ENCODE data around the gene EEPD1.
"Not testable (repeated sequence)": the region's sequence is repeated elsewhere in the genome, so short reads cannot be mapped to it uniquely, and the experiment has no call there.

Gene EEPD1

GRCh38 chr7:36314491-36314890 is 161.4 kb downstream of the EEPD1 start:
- no peak overlapping the region for H3K9ac ChIP-seq (ENCODE audit: low read depth, low read length)
- H3K4me3 ChIP-seq (ENCODE audit: low read length) = no peak overlapping the region
- no peaks in the 10 kb centered on the region for H3K27me3 ChIP-seq (ENCODE audit: insufficient read depth, low read length)
- H3K9me3 ChIP-seq (ENCODE audit: insufficient read depth, low read depth, low read length) = no peaks in the 10 kb centered on the region
- H3K4me1 ChIP-seq (ENCODE audit: insufficient read depth, low read length) = no peaks in the 10 kb centered on the region
- no peak overlapping the region for H3K27ac ChIP-seq (ENCODE audit: low read length)
- no peaks in the 10 kb centered on the region for H3K36me3 ChIP-seq (ENCODE audit: insufficient read depth, low read depth, low read length)

GRCh38 chr7:36315309-36315944 is 162.4 kb downstream of the EEPD1 start:
- no peak overlapping the region for H3K9ac ChIP-seq (ENCODE audit: low read depth, low read length)
- H3K36me3 ChIP-seq (ENCODE audit: insufficient read depth, low read depth, low read length) = no peaks in the 10 kb centered on the region
- H3K27ac ChIP-seq (ENCODE audit: low read length) = no peak overlapping the region
- no peaks in the 10 kb centered on the region for H3K9me3 ChIP-seq (ENCODE audit: insufficient read depth, low read depth, low read length)
- no peaks in the 10 kb centered on the region for H3K27me3 ChIP-seq (ENCODE audit: insufficient read depth, low read length)
- H3K4me1 ChIP-seq (ENCODE audit: insufficient read depth, low read length) = no peaks in the 10 kb centered on the region
- H3K4me3 ChIP-seq (ENCODE audit: low read length) = no peak overlapping the region

DNA sequence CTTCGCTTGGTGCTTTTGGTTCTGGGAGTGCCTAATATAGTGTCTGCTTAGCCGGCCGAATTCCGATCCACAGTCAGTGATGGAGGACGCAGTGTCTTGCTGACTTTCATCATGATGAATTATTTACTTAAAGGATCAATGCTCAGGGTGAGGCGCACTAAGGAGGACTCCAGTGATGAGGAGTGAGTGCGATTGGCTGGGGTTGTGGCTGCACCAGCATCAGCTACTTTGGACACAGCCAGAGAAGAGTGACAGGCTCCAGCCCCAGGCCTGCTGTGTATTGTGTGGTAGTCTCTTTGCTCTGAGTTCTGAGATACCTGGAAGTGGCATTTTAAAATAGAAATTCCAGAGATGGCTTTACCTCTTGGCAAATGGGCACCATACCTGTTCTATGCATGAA is 163.3 kb downstream of the EEPD1 start:
- no peaks in the 10 kb centered on the region for H3K27me3 ChIP-seq (ENCODE audit: insufficient read depth, low read length)
- H3K9me3 ChIP-seq (ENCODE audit: insufficient read depth, low read depth, low read length) = peaks cover 3% of the 10 kb centered on the region; the same call in 1 of the 2 replicates
- no peaks in the 10 kb centered on the region for H3K4me1 ChIP-seq (ENCODE audit: insufficient read depth, low read length)
- no peak overlapping the region for H3K4me3 ChIP-seq (ENCODE audit: low read length)
- no peak overlapping the region for H3K9ac ChIP-seq (ENCODE audit: low read depth, low read length)
- no peaks in the 10 kb centered on the region for H3K36me3 ChIP-seq (ENCODE audit: insufficient read depth, low read depth, low read length)
- H3K27ac ChIP-seq (ENCODE audit: low read length) = no peak overlapping the region

DNA sequence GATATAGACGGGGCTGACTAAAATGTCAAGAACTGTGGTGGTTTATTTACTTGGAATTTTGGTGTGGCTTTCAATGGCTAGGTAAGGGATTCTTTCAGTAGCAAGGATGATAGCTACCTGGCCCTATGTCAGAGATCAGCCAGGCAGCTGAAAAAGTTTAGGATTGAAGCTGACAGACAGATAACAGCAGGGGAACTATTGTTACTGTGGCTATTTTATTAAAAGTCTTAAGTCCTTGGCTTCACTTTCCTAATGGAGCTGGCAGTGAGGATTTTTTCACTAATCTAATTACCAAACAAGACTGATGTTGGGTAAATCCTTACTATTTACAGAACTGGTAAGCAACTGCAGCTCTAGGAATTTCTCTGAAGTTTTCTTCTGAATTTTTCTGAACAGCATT is 164.2 kb downstream of the EEPD1 start:
- no peak overlapping the region for H3K9ac ChIP-seq (ENCODE audit: low read depth, low read length)
- H3K27ac ChIP-seq (ENCODE audit: low read length) = no peak overlapping the region
- H3K27me3 ChIP-seq (ENCODE audit: insufficient read depth, low read length) = no peaks in the 10 kb centered on the region
- peaks cover 11% of the 10 kb centered on the region for H3K9me3 ChIP-seq (ENCODE audit: insufficient read depth, low read depth, low read length)
- H3K36me3 ChIP-seq (ENCODE audit: insufficient read depth, low read depth, low read length) = no peaks in the 10 kb centered on the region
- H3K4me1 ChIP-seq (ENCODE audit: insufficient read depth, low read length) = no peaks in the 10 kb centered on the region
- H3K4me3 ChIP-seq (ENCODE audit: low read length) = no peak overlapping the region

DNA sequence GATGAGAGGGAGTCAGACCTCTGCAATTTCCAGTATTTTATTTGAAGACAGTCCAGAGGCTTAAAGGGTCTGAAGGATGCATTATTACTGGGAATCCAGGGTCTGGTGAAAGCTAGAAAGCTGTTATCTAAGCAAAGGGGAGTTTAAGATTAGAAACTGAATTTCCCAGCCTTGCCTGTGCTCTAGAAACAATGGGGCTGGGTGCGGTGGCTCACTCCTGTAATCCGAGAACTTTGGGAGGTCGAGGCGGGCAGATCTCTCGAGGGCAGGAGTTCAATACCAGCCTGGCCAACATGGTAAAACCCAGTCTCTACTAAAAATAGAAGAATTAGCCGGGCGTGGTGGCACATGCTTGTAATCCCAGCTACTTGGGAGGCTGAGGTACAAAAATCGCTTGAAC is 165.1 kb downstream of the EEPD1 start:
- Histone ChIP-seq H3K27ac (ENCODE audit: low read length) (no peak overlapping the region), H3K4me1 (ENCODE audit: insufficient read depth, low read length) (no peaks in the 10 kb centered on the region), H3K9ac (ENCODE audit: low read depth, low read length) (no peak overlapping the region), H3K9me3 (ENCODE audit: insufficient read depth, low read depth, low read length) (peaks cover 11% of the 10 kb centered on the region), H3K4me3 (ENCODE audit: low read length) (no peak overlapping the region), H3K36me3 (ENCODE audit: insufficient read depth, low read depth, low read length) (no peaks in the 10 kb centered on the region), H3K27me3 (ENCODE audit: insufficient read depth, low read length) (no peaks in the 10 kb centered on the region)

- peaks cover 11% of the 10 kb centered on the region for H3K9me3 ChIP-seq (ENCODE audit: insufficient read depth, low read depth, low read length)
- H3K9ac ChIP-seq (ENCODE audit: low read depth, low read length); H3K4me3 ChIP-seq (ENCODE audit: low read length); H3K36me3 ChIP-seq (ENCODE audit: insufficient read depth, low read depth, low read length); H3K4me1 ChIP-seq (ENCODE audit: insufficient read depth, low read length); H3K27ac ChIP-seq (ENCODE audit: low read length); H3K27me3 ChIP-seq (ENCODE audit: insufficient read depth, low read length): not testable (repeated sequence)
Observed at GRCh38 chr7:36321284-36321683, 168.2 kb downstream of the EEPD1 start.

DNA sequence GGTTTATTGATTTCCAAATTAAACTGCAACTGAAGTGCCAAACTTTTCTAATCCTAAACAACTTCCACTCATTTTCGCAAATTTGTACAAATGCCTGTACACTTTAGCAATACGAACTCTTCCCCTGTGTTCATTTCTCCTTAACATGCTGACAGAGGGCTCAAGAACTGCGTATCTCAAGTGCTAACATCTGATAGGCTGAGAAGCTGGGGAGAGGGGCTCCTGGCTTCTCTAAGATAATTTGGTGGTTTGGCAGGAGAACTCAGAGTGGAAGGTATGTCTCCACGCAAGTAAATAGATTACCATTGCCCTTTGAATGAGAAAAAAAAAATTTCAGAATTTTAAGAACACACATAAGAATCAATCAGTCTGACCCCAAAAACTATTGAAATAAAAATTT is 183.3 kb downstream of the EEPD1 start:
- no peaks in the 10 kb centered on the region for H3K4me1 ChIP-seq (ENCODE audit: insufficient read depth, low read length)
- H3K9ac ChIP-seq (ENCODE audit: low read depth, low read length) = no peak overlapping the region
- no peak overlapping the region for H3K27ac ChIP-seq (ENCODE audit: low read length)
- no peaks in the 10 kb centered on the region for H3K36me3 ChIP-seq (ENCODE audit: insufficient read depth, low read depth, low read length)
- H3K9me3 ChIP-seq (ENCODE audit: insufficient read depth, low read depth, low read length) = no peaks in the 10 kb centered on the region; the same call in 1 of the 2 replicates
- no peaks in the 10 kb centered on the region for H3K27me3 ChIP-seq (ENCODE audit: insufficient read depth, low read length)
- H3K4me3 ChIP-seq (ENCODE audit: low read length) = no peak overlapping the region

DNA sequence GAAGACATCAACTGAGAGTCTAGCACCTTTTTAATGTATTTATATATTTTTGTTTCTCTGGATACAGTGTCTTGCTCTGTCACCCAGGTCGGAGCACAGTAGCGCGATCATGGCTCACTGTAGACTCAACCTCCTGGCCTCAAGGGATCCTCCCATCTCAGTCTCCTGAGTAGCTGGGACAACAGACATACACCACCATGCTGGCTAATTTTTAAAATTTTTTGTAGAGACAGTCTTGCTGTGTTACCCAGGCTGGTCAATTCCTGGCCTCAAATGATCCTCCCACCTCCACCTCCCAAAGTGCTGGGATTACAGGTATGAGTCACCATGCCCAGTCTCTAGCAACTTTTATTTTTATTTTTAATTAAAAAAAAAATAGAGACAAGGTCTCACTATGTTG is 185.2 kb downstream of the EEPD1 start:
- H3K9ac ChIP-seq (ENCODE audit: low read depth, low read length) = no peak overlapping the region
- no peaks in the 10 kb centered on the region for H3K4me1 ChIP-seq (ENCODE audit: insufficient read depth, low read length)
- no peak overlapping the region for H3K4me3 ChIP-seq (ENCODE audit: low read length)
- no peaks in the 10 kb centered on the region for H3K27me3 ChIP-seq (ENCODE audit: insufficient read depth, low read length)
- no peaks in the 10 kb centered on the region for H3K9me3 ChIP-seq (ENCODE audit: insufficient read depth, low read depth, low read length)
- no peaks in the 10 kb centered on the region for H3K36me3 ChIP-seq (ENCODE audit: insufficient read depth, low read depth, low read length)
- H3K27ac ChIP-seq (ENCODE audit: low read length) = no peak overlapping the region

DNA sequence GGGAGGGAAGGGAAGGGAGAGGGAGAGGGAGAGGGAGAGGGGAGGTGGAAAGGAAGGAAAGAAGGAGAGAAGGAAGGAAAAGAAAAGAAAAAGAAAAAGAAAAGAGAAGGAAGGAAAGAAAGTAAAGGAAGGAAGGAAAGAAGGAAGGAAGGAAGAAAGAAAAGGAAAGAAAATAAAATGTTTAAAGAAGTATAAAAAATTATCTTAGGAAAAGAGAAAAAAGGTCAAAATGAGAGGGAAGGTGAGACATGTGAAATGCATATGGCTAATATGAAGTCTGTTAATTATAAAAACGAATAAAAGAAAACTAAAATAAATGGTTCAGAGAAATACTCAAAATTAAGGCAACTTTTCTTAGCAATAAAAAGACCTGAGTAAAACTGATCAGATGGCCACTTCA is 190.5 kb downstream of the EEPD1 start:
- Histone ChIP-seq H3K9ac (ENCODE audit: low read depth, low read length) (no peak overlapping the region), H3K4me1 (ENCODE audit: insufficient read depth, low read length) (0 out of 2 replicates have a peak, but pooled peaks cover 3% of the 10 kb centered on the region), H3K4me3 (ENCODE audit: low read length) (no peak overlapping the region), H3K9me3 (ENCODE audit: insufficient read depth, low read depth, low read length) (peaks cover 8% of the 10 kb centered on the region; the same call in 1 of the 2 replicates), H3K27me3 (ENCODE audit: insufficient read depth, low read length) (no peaks in the 10 kb centered on the region), H3K27ac (ENCODE audit: low read length) (no peak overlapping the region), H3K36me3 (ENCODE audit: insufficient read depth, low read depth, low read length) (no peaks in the 10 kb centered on the region)

GRCh38 chr7:36344622-36345021 is 191.6 kb downstream of the EEPD1 start:
- Histone ChIP-seq H3K9ac (ENCODE audit: low read depth, low read length) (no peak overlapping the region), H3K4me1 (ENCODE audit: insufficient read depth, low read length) (0 out of 2 replicates have a peak, but pooled peaks cover 3% of the 10 kb centered on the region), H3K9me3 (ENCODE audit: insufficient read depth, low read depth, low read length) (peaks cover 8% of the 10 kb centered on the region; the same call in 1 of the 2 replicates), H3K36me3 (ENCODE audit: insufficient read depth, low read depth, low read length) (no peaks in the 10 kb centered on the region), H3K4me3 (ENCODE audit: low read length) (no peak overlapping the region), H3K27ac (ENCODE audit: low read length) (no peak overlapping the region), H3K27me3 (ENCODE audit: insufficient read depth, low read length) (no peaks in the 10 kb centered on the region)

DNA sequence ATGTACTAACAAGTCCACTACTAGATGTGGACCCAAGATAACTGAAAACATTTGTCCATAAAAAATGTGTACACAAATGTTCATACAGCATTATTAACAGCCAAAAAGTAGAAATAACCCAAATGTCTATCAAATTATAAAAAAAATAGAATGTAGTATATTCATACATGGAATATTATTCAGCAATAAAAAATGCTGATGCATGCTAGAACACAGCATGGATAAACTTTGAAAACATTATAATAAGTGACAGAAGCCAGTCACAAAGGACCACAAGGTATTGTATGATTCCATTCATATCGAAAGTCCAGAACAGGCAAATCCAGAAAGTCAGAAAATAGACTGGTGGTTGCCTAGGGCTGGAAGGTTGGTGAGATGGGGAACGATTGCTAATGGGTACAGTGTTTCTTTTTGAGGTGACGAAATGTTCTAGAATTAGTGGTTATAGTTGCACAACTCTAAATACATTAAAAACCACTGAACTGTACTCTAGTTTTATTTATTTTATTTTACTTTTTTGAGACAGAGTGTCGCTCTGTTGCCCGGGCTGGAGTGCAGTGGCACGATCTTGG is 193.3 kb downstream of the EEPD1 start:
- no peak overlapping the region for H3K4me3 ChIP-seq (ENCODE audit: low read length)
- H3K4me1 ChIP-seq (ENCODE audit: insufficient read depth, low read length) = 0 out of 2 replicates have a peak, but pooled peaks cover 3% of the 10 kb centered on the region
- H3K36me3 ChIP-seq (ENCODE audit: insufficient read depth, low read depth, low read length) = no peaks in the 10 kb centered on the region
- H3K9me3 ChIP-seq (ENCODE audit: insufficient read depth, low read depth, low read length) = peaks cover 8% of the 10 kb centered on the region; the same call in 1 of the 2 replicates
- H3K27ac ChIP-seq (ENCODE audit: low read length) = no peak overlapping the region
- no peaks in the 10 kb centered on the region for H3K27me3 ChIP-seq (ENCODE audit: insufficient read depth, low read length)
- H3K9ac ChIP-seq (ENCODE audit: low read depth, low read length) = no peak overlapping the region

DNA sequence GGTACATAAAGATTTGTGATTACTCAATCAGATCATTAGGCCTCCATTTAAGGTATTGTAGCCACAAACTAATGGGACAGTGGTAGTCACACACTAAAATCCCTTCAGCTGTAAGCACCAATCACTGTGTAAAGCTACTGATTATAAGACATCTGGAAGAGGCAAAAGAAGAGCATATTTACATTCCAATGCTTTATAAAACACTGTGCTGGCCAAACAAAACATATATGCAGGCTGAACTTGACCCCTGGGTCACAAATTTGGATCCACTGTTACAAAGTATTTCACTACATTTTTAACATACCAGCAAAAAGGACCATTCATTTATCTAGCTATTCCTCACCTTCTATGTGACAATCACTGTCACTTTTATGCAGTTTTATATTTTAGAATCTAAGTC is 195.2 kb downstream of the EEPD1 start:
- Histone ChIP-seq H3K4me3 (ENCODE audit: low read length) (no peak overlapping the region), H3K4me1 (ENCODE audit: insufficient read depth, low read length) (0 out of 2 replicates have a peak, but pooled peaks cover 3% of the 10 kb centered on the region), H3K36me3 (ENCODE audit: insufficient read depth, low read depth, low read length) (no peaks in the 10 kb centered on the region), H3K27ac (ENCODE audit: low read length) (no peak overlapping the region), H3K27me3 (ENCODE audit: insufficient read depth, low read length) (no peaks in the 10 kb centered on the region), H3K9ac (ENCODE audit: low read depth, low read length) (no peak overlapping the region), H3K9me3 (ENCODE audit: insufficient read depth, low read depth, low read length) (peaks cover 8% of the 10 kb centered on the region; the same call in 1 of the 2 replicates)
